Activated CD8-positive, alpha-beta T cell treated with anti-CD3 and anti-CD28 coated beads for 36 hours (primary cell): Measurements from ENCODE around the gene SIRPA. TPM values are rescaled to one million over a fixed set of nuclear protein-coding genes. Genes with fewer than 3 reads are reported as not detected.

Source experiments
- ATAC-seq: fragments of 200-7000 bp; cut with Tn5 transposase; one replicate; pipeline ENCODE4 v1.10.0; 2021; ENCODE audit warnings: mild to moderate bottlenecking, moderate library complexity
- CTCF ChIA-PET: fragments of 350-600 bp; sonication (Branson Sonifier 250); formaldehyde crosslinking; loops from one replicate; lab custom pipeline; 2021; ENCODE audit warnings: antibody characterized with exemption; lab: Charles Lee
- POLR2A ChIA-PET: fragments of 350-600 bp; sonication (Branson Sonifier 250); formaldehyde crosslinking; loops from one replicate; lab custom pipeline; 2021; ENCODE audit warnings: antibody characterized with exemption; lab: Charles Lee
- DNase-seq: peaks from one replicate; pipeline ENCODE4 v3.0.0-alpha.2; 2020
- H3K27ac Mint-ChIP-seq: one replicate; pipeline ENCODE4 v1.8.0; 2021; ENCODE audit warnings: mild to moderate bottlenecking, mixed read lengths
- H3K27me3 Mint-ChIP-seq: one replicate; pipeline ENCODE4 v1.8.0; 2021; ENCODE audit warnings: mixed read lengths
- H3K36me3 Mint-ChIP-seq: one replicate; pipeline ENCODE4 v1.8.0; 2021; ENCODE audit warnings: low read depth, mixed read lengths
- H3K4me1 Mint-ChIP-seq: one replicate; pipeline ENCODE4 v1.8.0; 2021; ENCODE audit warnings: low read depth, mixed read lengths
- H3K4me3 Mint-ChIP-seq: one replicate; pipeline ENCODE4 v1.8.0; 2021; ENCODE audit warnings: mild to moderate bottlenecking, moderate library complexity, mixed read lengths
- H3K9me3 Mint-ChIP-seq: one replicate; pipeline ENCODE4 v1.8.0; 2021; ENCODE audit warnings: mixed read lengths
- CTCF ChIP-seq: fragments of 200-600 bp; IDR thresholded peaks from one replicate; pipeline ENCODE4 v1.8.0; 2022; ENCODE audit warnings: antibody characterized with exemption, mild to moderate bottlenecking
- intact Hi-C: fragments of 100-400 bp; cut with micrococcal nuclease; formaldehyde crosslinking; loops from one replicate; pipeline ENCODE4 v1.10.0; 2022
- total RNA-seq, 2 experiments: library from RNA; stranded (reverse); gene quantifications; one replicate each; pipeline ENCODE4 v1.2.3, GENCODE V29; 2021

SIRPA gene
- total RNA-seq, 2 experiments from 2014 or later, result 0.09 TPM

GRCh38 chr20:1982686-1983085 is 87.5 kb downstream of the SIRPA start:
- CTCF ChIA-PET, result interaction anchor here (1.0 to 2.0 kb wide), 3 partner anchors 17 to 190 kb away, joined by 3 to 5 read pairs (median 4); no protein-coding TSS in a partner anchor
- H3K27ac Mint-ChIP-seq, result no peak overlapping the region
- ATAC-seq (no peak), DNase-seq (no peak)
- no peaks in the 10 kb centered on the region for H3K4me1 Mint-ChIP-seq
- POLR2A ChIA-PET, result no interaction called here
- H3K27me3 Mint-ChIP-seq, result peaks cover 20% of the 10 kb centered on the region
- no peak for TF ChIP-seq CTCF
- H3K36me3 Mint-ChIP-seq, result no peaks in the 10 kb centered on the region
- H3K9me3 Mint-ChIP-seq, result no peaks in the 10 kb centered on the region
- no peak overlapping the region for H3K4me3 Mint-ChIP-seq
- intact Hi-C loops, result no loop called here

GRCh38 chr20:1983301-1983700 is 88.1 kb downstream of the SIRPA start:
- ChIA-PET POLR2A (no interaction called here), CTCF (interaction anchor here (1.0 to 2.0 kb wide), 3 partner anchors 18 to 189 kb away, joined by 3 to 6 read pairs (median 5); no protein-coding TSS in a partner anchor)

GRCh38 chr20:1987826-1988225 is 92.6 kb downstream of the SIRPA start:
- ATAC-seq (no peak), DNase-seq (no peak)
- no peak for TF ChIP-seq CTCF
- H3K4me3 Mint-ChIP-seq, result no peak overlapping the region
- H3K9me3 Mint-ChIP-seq, result no peaks in the 10 kb centered on the region
- intact Hi-C loops, result no loop called here
- ChIA-PET CTCF (no interaction called here), POLR2A (interaction anchor here (0.6 kb wide), 1 partner anchor 197 kb away, joined by 3 read pairs; no protein-coding TSS in a partner anchor)
- H3K27me3 Mint-ChIP-seq, result peaks cover 23% of the 10 kb centered on the region
- H3K4me1 Mint-ChIP-seq, result no peaks in the 10 kb centered on the region
- H3K36me3 Mint-ChIP-seq, result no peaks in the 10 kb centered on the region
- H3K27ac Mint-ChIP-seq, result no peak overlapping the region

More at GRCh38 chr20:1983301-1983700, 88.1 kb downstream of the SIRPA start:
- ATAC-seq (no peak), DNase-seq (no peak)
- H3K9me3 Mint-ChIP-seq, result no peaks in the 10 kb centered on the region
- H3K27ac Mint-ChIP-seq, result no peak overlapping the region
- no peaks in the 10 kb centered on the region for H3K4me1 Mint-ChIP-seq
- no peak overlapping the region for H3K4me3 Mint-ChIP-seq
- peaks cover 15% of the 10 kb centered on the region for H3K27me3 Mint-ChIP-seq
- H3K36me3 Mint-ChIP-seq, result no peaks in the 10 kb centered on the region
- intact Hi-C loops, result no loop called here
- TF ChIP-seq CTCF, result no peak

Other genes with a start within 250 kb of the SIRPA start
- gene SIRPG, start 237.6 kb upstream of the SIRPA start, total RNA-seq, result 10 to 100 TPM; 45.4 to 48.6 TPM
- gene PDYN, start 98.7 kb downstream of the SIRPA start, total RNA-seq, result not detected
- 10 to 100 TPM; 18.0 to 18.4 TPM for gene STK35, start 206.4 kb downstream of the SIRPA start, total RNA-seq